ENCODE results near the gene PEMT.

PEMT gene

DNA sequence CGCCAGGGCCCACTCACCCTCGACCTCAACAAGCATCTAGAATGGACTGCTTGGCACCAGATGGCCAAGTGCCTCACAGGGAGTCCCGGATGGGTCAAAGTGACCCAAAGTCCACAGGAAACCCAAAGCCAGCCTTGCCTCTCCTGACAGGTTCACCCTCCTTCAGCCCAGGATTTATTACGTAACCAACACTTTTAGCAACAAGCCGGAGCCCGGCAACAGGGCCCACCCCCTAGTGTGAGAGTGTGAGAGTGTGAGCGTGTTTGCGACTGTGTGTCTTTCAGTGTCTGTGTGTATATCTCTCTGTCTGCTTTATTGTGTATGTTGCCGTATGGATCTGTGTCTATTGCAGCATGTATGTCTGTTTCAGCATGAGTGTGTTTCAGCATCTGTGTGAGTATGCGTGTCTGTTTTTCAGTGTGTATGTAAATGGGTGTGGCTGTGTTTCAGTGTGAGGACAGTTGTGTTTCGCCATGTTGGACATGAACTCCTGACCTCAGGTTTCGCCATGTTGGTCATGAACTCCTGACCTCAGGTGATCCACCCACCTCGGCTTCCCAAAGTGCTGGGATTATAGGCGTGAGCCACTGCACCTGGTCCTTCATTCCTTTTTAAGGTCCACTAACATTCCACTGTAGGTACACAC, 13.7 kb upstream of the PEMT start:
- no peak for DNase-seq (ENCODE audit: low spot score)

DNA sequence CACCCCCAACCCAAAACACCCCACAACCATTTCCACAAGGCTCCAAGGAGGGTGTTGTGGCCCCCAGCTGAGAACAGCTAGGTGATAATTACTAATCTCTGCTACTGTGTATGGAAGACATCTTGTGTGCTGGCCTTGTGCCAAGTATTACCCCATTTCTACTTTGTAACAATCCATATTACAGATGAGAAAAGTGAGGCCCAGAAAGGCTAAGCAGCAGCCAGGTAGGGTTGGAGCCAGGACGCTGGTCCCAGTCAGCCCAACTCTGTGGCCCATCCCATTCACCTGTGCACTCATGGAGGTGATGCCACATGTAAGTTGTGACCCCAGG, 12.4 kb upstream of the PEMT start:
- DNase-seq (ENCODE audit: low spot score): no peak

DNA sequence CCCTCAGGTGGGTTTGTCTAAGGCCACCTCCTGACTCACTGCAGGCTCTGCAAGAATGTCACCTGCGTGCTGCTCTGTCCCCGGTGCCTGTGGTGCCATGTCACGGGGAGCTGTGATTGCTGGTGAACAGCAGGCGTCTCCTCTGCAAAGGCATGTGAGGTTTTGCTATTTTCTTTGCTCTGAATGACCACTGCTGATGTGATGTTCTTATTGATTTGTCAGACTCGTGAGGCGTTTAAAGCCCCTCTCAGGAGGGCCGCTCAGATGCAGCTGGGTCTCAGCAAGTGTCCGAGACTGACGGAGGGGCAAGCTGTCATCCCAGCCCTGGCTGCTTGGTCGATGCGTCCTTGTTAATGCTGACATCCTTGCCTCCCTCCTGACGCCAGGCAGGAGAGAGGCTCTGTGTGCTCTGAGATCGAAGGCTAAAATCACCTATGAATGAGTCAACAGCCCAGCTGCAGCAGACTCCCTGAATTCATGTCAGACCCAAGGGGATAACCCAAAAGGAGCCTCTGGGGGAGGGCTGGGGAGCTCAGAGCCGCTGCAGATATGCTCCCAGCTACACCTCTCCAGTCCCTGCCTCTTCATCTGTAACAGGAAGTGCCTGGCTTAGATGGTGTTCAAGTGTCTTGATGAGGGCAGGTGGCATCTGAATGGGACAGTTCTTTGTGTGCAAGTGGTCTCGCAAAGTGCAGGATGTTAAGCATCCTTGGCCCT, 11.8 kb upstream of the PEMT start:
- DNase-seq (ENCODE audit: low spot score): no peak

DNA sequence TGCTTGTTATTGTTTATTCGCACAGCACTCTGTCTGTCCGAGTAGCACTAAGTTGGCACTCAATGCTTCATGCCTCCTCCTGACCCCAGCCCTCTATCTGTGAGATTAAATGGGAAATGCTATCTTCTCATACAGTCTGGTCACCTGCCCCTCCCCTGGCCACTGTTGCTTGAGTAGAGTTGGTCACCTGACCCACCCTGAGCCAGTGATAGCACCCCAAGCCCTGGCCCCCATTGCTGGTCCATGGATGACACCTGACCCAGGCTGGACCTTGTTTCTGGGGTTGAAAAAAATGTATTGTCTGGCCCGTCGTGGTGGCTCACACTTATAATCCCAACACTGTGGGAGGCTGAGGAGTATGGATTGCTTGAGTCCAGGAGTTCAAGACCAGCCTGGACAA, 8.5 kb upstream of the PEMT start:
- no peak for DNase-seq (ENCODE audit: low spot score)

DNA sequence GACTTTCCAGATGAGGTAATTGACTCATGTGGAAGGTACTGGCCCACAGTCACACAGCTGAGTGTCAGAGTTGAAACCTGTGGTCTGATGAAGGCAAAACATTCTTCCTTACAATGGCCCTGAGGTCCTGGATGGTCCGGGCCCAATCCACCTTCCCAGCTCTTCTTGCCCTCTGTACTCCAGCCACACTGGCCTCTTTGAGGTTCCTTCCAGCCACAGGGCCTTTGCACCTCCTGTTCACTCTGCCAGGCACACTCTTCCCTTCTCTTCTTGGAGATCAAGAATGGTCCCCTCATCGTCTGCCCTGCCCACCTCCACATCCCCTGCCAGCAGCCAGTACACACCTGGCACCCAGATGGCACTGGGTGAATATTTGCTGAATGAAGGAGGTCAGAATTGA, 6.5 kb upstream of the PEMT start:
- no peak for DNase-seq (ENCODE audit: low spot score)

DNA sequence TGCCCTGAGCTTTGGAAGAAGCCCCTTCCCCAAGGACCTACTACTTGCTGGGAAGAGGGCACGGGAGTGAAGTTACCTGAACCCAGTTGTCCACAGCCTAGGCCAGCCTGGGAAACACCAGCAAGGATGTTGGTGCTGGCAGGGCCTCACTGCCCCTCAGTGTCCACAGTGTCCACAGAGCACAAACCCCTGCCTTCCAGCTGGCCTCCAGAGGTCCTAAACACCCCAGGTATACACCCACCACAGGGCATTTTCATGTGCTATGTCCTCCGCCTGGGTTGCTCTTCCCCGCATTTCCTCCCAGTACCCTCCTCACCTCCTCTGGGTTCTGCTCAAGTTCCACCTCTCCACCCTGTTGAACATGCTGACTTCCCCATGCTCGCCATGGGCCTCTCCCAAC, 4.2 kb upstream of the PEMT start:
- no peak for DNase-seq (ENCODE audit: low spot score)

DNA sequence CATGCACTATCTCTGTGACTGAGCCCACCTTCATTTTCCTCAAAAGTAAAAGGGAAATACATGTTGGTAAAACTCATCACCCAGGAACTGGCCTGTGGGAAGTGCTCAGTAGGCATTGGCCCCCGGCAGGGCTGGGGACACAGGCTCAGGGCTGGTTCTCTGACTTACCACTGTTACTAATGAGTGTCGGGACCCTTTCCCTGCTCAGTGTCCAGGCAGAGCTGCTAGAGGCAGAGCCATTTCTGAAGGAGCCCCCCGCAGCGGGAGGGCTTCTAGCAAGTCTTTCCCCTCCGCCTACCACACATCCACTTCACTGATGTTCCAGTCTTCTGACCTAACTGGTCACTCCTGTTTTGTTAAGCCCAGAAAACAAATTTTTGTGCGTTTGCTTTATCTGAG, 1.7 kb upstream of the PEMT start:
- DNase-seq (ENCODE audit: low spot score): no peak

DNA sequence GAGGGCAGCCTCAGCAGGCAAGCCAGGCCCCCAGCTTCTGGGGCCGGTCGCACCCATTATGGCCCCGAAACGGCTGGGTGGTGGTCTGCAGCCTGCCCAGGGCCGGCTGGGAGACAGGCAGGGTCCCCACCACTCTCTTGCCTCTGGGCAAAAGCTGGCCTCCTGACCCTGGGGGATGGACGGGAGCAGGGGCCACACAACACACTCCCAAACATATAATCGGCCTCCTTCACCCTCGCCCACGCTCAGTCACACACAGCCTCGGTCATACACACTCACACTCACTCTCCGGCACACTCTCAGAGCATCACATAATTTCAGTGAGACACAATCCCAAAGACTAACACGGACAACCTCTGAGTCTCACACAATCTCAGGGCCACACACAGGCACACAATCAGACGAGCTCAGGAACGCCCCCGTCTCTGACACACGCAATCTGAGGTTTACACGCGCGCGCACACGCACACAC, 589 bp downstream of the PEMT start:
- DNase-seq (ENCODE audit: low spot score): no peak

DNA sequence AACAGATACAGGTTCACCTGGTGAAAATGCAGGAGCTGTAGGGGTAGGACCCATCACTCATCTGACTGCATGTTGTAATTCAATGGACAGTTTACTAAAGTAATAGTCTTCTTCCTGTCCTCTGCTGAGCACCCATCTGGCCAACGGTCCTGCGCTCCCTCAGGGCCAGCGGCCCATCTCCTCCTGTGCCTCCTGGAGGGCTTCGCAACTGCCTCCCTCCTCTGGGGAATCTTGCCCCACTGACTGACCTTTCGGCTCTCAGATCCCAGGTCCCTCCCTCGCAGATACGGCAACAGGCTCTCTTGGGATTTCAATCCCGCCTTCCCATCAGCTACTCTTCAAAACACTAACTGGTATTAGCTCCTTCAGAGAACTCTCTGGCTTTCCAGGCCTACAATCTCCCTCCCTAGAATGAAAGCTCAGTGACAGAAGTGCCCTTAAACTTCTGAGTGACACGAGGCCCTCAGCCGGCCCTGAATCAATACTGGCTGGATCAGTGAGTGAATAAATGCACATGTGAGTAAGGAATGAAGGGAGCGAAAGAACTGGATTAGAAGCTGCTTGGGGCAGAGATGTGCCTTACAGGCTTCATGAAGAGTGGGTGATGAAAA, 1.3 kb downstream of the PEMT start:
- no peak for DNase-seq (ENCODE audit: low spot score)

DNA sequence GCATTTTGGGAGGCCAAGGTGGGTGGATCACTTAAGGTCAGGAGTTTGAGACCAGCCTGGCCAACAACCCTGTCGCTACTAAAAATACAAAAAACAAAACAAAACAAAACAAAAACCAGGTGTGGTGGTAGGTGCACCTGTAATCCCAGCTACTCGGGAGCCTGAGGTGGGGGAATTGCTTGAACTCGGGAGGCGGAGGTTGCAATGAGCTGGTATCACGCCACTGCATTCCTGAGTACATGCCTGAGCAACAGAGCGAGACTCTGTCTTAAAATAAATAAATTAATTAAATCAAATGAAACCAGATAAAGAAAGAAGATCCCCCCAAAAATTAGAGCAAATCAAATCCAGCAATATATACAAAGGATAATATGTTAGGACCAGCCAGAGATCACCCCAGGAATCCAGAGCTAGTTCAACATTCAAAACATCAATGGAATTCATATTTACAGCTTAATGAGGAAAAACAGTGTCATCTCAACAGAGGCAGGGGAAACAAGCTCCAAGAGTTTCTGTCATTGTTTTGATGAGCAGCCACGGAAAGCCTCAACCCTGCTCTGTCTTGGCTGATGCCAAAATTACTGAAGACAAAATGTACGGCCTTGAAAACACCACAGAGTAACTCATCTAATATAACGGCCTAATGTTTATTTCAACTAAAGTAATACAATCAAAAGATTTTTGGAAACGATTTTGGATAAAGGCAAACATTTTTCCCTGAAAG, 3.7 kb downstream of the PEMT start:
- no peak for DNase-seq (ENCODE audit: low spot score)

DNA sequence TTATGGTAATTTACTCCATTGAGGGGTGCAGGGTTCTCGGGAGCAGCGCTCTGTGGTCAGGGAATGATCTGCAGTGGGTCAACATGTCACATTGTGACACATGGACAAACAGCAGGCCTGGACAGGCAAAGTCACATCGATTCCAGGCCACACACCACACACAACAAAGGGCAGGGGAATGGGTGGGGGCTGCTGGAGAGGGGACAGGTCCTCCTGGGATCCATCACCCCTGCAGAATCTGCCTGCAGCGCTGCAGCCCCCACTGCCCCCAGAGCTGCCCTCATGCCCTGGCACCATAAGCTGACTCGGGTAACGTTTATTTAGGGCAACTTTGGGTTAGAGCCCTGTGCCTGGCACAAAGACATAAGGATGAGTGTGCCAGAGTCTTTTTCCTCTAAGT, 9.1 kb downstream of the PEMT start:
- DNase-seq (ENCODE audit: low spot score): no peak

DNA sequence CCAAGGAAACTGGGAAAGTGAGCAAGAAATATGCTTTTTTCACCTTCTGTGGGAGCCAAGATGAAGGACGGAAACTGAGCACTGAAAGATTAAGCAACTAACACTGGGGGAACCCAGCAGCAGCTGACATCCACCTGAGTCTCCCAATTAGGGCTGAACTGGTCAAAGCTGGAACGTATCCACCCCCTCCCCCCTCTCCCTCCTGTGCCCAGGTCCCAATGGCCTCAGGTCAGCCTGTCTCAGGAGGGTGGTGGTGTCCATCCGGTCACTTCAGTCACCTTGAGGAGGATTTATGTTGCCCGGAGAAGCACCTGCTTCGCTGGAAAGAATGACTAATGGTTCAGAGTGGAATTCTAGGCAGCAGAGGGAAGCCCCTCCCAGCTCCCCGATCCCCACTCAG, 10.0 kb downstream of the PEMT start:
- DNase-seq (ENCODE audit: low spot score): no peak

DNA sequence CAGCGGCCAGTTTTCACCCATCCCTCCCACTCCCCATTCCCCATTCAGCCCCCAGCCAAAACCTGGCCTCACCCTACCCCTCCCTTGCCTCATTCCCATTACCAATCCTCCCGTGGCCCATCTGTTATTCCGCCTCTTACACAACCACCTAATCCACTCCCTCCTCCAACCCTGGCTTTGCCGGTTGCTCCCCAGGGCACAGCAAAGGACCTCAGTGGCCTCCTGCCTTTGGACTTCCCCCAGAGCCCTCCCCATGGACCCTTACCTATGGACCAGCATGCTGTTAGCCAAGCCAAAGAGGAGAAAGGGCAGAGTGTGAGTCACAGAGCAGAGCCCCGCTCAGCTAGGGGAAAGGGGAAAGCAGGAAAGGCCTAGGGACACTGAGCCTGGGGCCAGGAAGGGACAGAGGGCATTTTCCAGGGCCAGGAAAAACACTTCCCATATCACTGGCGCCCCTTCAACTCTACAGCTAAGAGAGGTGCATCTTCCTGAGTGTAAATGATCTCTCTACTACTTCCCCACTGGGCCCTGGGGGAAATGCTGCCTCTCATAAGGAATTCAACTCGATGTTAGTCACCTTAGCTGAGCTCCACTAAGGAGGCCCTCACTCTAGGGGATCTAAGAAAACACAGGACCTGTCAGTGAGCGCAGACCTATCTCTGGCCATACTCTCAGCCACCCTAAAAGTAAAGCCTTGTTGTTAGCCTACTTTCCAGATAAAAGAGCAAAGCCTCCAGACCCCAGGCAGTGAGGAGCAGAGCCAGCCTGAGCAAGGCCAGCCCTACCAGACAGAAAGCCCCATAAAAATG, 10.6 kb downstream of the PEMT start:
- no peak for DNase-seq (ENCODE audit: low spot score)

DNA sequence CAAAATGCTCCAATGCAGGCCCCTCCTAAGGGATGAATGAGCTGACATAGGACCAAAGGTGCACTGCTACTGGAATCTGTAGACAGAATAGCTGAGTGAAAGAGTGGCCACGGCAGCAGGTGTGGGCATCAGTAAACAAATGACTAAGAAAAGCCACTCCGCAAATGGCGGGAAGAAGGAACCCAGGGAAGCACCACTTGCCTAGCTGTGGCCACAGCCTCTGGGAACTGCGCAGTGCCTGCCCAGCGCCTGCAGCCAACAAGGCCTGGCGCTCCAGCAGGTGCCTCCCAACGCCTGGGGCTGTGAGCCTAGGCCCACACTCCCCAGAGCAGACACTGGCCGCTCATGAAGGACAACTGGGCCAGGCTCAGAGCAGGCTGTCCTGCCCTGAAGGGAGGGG, 11.8 kb downstream of the PEMT start:
- DNase-seq (ENCODE audit: low spot score): no peak

DNA sequence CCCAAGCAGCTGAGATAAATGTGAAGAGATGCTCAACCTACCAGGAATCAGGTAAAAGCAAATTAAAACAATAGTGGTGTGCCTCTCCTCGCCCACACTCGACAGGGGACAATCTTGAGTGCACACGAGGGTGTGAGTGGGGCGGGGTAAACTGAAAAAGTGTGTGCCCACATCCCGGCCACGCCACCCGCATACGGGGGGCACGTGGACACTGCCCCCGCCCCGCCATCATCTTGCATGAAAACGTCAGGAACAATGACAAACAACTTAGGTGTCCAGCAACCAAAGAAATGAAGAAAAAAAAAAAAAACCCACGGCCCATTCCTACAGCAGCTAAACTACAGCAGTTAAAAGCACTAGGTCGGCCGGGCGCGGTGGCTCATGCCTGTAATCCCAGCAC, 14.1 kb downstream of the PEMT start:
- DNase-seq (ENCODE audit: low spot score): no peak

DNA sequence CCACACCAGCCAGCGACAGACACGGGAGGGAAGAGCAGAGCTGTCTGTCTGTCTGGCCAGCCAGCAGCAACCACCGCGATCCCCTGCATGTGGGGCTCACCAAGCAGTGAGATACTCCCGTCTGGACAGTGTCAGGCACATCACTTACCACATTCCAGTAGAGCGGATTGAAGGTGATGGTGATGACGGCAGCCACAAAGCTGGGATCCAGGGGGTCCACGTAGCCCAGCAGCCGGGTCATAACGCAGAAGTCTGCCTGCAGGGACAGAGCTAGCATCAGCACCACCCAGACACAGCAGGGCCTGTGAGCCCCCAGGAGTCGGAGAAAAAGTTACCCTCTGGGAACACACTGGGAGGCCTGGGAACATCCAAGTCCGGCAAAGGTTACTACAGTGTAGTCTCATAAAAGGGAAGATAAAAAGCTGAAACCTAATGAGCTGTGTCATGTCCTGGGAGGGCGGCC, 14.7 kb downstream of the PEMT start:
- DNase-seq (ENCODE audit: low spot score): no peak

DNA sequence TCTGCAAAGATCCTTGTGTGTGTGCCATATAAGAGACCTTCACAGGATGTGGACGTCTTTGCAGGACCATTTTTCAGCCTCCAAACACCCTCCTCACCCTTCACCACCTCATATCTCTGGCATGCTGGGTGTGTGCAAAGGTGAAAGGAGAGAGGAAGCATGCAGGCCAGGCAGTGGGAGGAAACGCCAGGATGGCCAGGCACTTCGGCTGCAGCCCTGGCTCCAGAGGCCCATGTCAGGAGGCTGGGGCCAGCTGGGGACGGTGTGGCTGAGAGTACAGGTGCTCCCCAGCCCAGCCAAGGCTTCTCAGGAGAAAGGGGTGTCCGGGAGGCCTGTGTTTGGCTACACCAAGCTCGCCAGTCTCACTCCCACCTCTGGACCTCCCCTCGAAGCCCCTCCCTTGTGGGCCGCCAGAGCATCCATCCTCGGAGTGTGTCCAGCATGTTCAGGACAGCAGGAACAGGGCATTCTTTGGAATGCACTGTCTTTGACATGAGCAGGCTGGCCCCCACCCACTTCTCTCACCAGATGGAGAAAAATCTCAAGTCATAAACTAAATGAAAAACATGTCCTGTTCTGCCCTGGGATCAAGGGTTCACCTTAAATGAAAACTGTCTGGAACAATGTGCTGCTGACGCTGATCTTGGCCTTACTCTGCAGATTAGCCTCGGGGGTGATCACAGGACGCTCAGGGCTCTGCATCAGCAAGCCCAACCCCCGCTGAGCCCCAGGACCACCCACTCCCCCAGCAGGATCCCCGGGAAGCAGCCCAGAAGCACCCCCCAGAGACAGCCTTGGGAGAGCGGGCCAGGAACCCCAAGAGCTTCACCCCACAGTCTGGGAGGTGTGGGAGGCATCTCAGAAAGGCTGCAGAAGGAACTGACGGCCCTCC, 15.9 kb downstream of the PEMT start:
- no peak for DNase-seq (ENCODE audit: low spot score)

DNA sequence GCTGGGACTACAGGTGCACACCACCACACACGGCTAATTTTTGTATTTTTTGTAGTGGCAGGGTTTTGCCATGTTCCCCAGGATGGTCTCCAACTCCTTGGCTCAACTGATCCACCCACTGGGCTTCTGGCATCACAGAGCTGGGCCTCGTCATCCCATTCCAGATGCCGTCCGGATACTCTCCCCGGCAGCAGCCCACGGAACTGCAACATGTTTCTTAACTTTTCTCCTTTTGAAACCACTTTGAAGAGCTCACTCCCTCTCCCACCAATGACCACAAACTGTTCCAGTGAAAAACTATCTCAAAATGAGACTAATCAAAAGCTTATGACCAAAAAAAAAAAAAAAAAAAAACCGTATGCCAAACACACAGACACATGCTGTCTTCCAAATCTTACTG, 17.6 kb downstream of the PEMT start:
- no peak for DNase-seq (ENCODE audit: low spot score)

DNA sequence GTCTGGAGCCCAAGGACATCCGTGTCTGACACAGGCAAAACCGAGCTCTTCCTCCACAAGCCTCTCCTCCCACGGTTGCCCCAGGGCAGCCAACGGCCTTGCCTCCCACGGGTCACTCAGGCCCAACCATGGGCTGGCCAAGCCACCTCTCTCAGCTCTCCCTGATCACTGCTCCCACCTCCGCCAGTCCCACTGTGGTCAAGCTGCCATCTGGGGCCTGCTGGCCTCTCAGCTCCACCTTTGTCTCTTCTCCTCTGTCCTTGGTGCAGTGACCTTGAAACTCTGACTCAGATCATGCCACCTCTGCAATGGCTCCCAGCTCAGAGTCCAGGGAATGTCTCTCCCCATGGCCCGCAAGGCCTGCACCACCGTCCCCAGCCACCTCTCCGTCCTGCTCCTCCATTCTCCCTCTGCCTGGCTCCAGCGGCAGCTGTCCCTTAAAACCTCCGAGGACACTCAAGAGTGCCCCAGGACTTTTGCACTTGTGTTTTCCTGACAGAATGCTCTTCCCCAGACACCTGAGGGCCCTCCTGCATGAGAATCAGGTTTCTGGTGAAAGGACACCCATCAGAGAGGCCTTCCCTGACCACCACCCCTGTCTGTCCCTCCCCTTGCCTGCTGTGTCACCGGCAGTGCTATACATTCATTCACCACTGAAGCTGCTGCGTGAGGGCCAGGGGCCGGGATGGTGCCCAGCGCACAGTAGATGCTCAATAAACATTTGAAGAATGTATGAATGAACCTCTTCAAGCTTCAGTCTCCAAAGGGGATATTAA, 19.3 kb downstream of the PEMT start:
- no peak for DNase-seq (ENCODE audit: low spot score)

Data from Ammon's horn (tissue), 1 donor.